ENCODE results near the gene TSC22D2.

The TSC22D2 gene

DNA sequence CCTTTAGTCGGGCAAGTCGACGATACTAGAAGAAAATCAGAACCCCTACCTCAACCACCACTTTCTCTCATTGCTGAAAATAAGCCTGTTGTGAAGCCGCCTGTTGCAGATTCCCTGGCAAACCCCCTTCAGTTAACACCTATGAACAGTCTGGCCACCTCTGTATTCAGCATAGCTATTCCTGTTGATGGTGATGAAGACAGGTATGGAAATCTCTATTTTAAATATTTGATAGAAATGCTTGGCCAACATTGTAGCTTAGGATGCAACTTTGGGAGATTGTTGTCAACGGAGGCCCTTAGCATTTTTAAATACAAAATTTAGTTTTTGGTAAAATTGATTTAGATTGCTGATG is 3.0 kb downstream of the TSC22D2 start:
- DNase-seq (ENCODE audit: low read depth in 2 of 2, low spot score in 1 of 2): no peak

DNA sequence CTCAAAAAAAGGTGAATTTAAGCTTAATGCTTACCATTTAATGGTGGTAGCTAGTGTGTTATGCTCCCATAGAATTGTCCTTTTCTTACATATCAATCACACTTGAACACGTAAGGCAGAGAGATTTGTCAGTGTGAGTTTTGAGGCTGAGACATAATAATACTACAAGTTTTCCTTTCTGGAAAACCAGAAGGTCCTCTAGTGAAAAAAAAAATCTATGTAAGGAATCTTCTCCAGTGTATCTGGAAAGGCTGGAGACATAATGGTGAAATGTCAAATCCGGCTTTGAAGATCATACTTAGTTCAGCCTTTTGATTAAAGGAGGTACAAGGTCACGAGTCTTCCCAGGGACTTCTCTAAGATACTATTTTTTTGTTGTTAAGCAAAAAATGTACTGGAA is 3.4 kb downstream of the TSC22D2 start:
- no peak for DNase-seq (ENCODE audit: low read depth in 2 of 2, low spot score in 1 of 2)

DNA sequence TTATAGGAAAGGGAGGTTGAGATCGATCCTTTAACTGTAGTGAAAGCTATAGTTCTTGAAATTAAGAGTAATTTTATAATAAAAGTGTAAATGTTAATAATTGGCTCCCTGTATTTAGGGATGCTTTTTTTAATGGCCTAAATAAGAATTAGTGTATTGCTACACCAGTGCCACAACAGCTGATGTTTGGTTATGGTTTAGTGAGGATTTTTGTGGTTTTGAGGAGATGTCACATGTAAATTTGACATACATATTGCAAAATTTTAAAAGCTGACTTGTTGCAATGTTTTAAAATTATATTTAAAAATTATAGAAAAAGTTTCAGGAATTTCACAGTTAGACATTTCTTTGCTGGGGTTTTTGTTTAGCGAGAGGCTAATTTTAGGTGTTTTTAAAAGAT is 3.9 kb downstream of the TSC22D2 start:
- DNase-seq (ENCODE audit: low read depth in 2 of 2, low spot score in 1 of 2): no peak

DNA sequence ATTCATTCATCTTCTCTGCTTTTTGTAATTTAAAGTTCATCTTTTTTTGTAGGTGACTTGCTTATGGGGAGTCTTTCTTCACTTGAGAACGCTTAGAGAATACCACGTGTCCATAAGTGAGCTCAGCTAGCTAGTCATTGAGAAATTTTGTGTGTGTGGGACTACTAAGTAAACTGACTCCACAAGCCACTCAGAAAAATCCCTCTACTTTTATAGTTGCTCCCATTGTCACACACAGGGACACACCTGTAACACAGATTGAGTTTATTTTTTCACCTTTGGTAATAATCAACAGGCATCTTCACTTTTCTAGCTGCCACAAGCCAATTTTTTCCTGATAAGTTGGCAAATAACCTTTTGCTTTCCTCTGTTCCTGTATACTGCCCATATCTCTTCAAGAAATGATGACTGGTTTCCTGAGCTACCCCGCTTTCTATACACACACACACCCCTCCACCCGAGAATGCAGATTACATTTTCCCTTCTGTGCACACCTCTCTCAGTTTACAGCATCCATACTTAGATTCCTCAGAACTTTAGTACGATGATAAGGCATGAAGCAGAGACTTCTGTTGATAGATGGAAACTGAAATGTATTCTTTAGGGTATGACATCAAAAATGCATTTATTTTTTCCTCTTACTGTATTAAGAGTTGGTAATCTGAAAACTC is 4.6 kb downstream of the TSC22D2 start:
- no peak for DNase-seq (ENCODE audit: low read depth in 2 of 2, low spot score in 1 of 2)

DNA sequence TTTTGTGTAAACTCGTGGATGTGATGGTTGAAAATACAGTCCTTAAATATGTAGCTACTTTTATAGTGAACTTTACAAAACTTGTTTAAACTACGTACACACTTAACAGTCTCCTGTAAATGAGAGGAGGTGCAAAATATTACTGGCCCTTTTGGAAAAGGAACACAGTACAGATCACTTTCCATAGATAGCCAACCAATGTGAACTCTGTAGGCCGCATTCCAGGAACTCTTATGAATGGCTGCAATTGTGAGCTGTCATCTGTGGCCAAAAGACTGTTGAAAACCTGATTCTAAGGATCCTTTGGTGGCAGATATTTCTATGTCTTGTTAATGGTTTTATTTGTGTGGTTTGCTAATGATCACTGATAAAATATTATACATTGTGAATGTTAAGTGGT is 6.2 kb downstream of the TSC22D2 start:
- no peak for DNase-seq (ENCODE audit: low read depth in 2 of 2, low spot score in 1 of 2)

DNA sequence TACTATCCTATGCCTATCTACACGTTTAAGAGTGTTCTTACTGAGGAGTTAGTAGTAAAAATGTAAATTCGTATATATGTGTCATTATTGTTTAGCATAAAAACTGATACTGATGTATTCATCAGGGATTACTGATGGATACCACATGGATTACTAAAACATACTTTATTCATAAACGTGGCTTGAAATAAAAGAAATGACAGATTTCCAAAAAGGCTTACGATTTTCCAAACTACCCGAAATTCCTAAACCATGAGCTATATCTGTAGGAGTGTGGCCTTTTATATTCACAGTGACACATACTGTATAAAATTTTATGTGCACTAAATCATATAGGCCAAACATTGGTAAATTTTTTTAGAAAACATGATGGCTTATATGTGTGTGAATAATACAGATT is 6.9 kb downstream of the TSC22D2 start:
- no peak for DNase-seq (ENCODE audit: low read depth in 2 of 2, low spot score in 1 of 2)

DNA sequence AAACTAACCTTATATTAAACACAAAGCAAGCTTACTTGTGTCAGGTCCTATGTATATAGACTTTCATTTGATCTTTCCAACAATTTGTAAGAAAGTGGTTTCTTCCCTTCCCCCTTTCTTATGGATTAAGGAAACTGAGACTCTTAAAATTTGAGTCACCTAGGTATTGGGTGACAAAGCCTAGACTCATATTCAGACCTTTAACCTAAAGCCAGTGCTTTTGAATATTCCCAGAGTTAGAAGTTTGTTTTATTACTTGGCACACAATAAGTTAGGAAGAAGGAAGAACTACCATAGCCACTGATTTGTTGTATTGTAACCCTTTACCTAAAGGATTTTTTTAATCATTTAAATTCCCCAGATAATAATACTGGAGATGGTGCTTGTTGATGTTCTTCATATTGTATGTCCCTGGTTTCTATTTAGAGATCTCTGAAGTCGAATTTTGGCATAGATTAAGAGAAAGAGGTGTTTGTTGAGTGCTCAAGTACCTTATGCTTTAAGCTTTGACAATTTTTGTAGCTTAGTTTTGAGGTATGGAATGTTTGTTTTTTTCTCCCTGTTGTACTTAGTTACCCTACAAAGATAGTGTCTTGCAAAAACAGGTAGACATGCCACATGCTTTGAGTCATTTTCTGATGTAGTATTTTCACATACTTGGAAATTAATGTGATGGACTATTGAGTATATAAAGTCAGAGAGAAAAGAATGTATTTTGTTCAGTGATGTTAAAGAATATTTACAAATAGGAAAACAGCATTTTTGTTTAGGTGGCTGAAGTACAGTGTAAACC is 11.2 kb downstream of the TSC22D2 start:
- DNase-seq (ENCODE audit: low read depth in 2 of 2, low spot score in 1 of 2): no peak

DNA sequence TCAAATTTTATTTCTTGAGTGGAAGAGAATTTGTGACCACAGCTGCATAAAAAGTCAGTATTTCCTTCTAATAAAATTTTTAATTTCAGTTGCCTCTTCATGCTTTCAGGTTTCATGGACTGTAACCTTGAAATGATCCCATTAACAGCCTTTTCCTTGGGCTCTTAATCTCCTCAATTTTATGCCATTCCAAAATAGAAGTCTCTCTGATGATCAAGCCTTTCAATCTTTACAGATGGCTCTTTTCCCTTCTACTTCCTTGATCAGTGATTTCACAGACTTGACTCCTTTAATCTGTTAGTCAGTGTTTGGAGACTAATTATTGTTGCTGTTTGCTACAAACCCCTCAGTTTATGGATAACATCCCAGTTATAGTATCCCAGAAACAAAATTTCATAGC is 11.9 kb downstream of the TSC22D2 start:
- DNase-seq (ENCODE audit: low read depth in 2 of 2, low spot score in 1 of 2): no peak

DNA sequence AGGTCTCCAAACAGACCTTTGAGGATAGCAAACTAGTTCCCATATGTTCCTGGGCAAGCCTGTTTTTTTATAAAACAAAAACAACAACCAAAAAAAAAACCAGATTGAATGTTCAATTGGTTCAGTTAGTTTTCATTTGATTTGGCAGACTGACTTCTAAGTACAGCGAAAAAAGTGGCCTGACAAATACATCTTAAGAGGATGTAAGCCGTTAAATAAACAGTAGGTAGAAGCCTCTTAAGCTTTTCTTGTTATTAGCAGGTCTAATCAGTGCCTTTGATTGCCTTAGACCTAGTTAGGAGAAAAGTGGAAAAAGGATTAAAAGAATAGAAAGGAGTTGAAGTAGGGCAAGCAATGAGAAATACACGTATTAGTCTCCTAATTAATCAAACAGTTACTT is 13.2 kb downstream of the TSC22D2 start:
- DNase-seq (ENCODE audit: low read depth in 2 of 2, low spot score in 1 of 2): no peak

DNA sequence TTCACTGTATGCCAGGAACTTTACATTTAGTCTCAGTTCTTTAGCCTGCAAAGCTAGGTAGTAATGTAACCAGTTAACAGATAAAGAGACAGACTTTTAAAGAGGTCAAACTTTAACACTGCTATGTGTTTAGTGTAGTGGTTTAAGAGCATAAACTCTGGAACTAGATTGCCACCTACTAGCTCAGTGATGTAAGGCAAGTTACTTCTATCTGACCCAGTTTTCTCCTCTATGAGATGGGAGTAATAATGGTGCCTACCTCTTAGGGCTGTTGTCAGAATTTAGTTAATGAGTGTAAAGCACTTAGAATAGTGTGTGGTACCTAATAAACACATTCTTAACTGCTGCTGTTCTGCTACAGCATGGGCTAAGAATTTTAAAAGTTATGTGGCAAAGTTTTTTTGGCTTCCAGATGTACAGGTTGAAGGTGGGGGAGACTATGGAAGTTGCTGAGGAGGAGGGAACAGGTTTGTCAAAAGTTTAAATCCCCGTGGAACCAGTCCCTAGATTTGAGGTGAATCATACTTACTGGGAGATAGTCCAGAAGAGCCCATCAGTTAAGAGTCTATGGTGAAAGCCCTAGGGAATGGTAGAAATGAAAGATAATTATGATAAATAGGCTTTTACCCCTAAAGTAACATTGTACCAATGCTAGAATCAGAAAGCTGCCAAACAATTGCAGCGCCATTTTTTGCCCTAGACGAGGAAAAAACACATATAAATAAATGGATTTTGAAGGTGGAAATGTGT is 13.9 kb downstream of the TSC22D2 start:
- no peak for DNase-seq (ENCODE audit: low read depth in 2 of 2, low spot score in 1 of 2)

DNA sequence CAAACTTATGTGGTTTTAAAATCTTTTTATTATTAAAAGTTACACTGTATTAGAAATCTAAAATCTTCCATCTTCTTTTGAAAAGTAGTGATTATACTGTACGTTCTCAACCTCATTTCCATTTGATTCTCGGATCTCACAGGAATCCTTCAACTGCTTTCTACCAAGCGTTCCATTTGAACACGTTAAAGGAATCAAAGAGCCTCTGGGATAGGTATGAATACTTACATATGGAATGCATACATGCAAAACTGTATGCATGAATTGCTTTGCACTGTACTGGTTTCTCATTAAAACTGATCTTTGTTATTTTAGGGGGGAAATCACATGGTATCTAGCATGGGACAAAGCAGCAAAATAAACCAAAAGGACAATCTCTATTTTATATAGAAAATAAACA is 14.8 kb downstream of the TSC22D2 start:
- no peak for DNase-seq (ENCODE audit: low read depth in 2 of 2, low spot score in 1 of 2)

DNA sequence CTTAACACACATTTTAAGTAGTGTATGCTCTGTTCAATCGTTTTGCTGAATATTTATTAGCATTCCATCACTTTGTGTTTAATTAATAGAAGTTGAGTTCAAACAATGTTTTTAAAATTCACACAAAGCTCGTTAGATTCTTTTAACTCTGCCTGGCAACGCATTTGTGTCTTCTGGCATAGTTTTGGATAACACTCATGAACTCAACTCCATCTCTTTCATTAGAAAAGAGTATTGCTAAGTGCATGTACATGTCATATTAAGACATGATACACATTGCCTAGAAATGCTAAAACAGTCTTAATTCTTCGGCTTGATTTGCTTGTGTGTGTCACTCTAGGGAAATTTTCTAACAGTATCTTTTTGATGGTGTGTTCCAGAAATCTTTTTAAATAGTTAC is 15.7 kb downstream of the TSC22D2 start:
- no peak for DNase-seq (ENCODE audit: low read depth in 2 of 2, low spot score in 1 of 2)

DNA sequence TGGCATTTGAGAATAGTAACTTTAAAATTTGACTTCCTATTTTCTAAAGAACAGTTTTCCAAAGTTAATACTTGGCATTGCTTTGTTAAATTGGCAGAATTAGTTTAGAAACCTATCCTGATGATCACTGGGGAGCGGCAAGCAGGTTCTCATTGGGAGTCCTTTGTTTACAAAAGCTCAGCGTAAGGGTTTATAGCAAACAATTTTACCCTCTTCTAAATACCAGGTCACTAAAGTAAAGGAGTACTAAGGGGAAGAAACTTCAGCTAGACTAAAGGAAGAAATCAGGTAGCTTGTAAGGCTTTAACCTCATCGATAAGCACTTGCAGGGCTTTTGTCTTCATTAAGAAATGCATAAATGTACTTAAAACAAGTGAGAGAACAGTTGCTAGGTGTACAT is 18.2 kb downstream of the TSC22D2 start:
- no peak for DNase-seq (ENCODE audit: low read depth in 2 of 2, low spot score in 1 of 2)

DNA sequence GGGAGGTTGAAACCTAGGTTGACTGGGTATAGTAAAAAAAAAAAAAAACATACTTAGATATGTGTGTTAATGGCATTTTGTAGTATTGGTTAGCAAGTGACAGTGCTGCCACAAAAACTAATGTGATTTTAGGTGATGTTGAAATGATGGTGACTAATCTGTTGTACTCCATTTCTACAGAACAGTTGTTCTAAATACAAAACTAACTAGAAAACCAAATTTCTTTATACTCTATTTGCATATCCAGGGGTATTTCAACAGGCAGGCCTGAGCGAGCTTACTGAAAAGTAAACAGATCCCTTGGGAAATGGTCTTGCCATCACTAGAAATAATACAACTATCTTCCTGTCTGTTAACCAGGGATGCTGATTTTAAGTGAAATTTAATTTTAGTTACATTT is 20.5 kb downstream of the TSC22D2 start:
- DNase-seq (ENCODE audit: low read depth in 2 of 2, low spot score in 1 of 2): no peak

DNA sequence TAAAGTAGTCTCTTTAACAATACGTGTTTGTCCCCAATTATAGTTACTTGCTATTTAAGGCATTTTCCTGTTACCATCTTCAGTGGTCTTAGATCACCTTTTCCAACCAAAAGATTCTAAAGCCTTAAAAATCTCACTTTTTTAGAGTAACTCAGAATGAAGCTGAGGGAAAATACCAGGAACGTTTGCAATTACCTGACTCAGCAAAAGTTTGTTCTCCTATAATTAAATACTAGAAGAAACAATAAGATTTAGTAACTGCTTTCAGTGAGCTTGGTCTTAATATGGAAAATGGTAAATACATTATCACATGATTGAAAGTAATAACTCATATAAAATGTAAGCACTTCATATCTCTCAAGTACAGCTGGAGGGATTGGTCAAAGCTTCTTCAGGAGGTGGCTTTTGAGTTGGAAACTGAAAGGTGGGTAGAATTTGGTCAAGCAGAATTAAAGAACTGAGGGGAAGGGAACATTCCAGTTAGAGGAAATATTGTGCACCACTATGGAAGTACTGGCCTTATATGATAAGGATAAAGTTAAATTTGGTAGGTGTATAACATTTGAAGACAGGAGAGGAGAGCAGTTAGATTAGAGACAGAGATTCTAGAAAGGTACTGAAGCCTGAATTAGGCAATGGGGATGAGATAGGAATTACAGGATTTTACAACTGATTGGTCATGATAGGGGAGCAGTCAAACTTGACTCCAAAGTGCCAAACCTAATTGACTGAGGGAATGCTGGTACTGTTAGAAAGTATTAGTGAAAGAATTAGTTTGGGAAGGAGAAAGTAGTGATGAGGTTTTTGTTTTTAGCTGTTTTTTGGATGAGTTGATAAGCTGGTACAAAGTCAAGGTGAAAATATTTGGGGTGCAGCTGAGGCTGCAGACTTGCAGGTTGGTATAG is 21.9 kb downstream of the TSC22D2 start:
- DNase-seq (ENCODE audit: low read depth in 2 of 2, low spot score in 1 of 2): no peak

DNA sequence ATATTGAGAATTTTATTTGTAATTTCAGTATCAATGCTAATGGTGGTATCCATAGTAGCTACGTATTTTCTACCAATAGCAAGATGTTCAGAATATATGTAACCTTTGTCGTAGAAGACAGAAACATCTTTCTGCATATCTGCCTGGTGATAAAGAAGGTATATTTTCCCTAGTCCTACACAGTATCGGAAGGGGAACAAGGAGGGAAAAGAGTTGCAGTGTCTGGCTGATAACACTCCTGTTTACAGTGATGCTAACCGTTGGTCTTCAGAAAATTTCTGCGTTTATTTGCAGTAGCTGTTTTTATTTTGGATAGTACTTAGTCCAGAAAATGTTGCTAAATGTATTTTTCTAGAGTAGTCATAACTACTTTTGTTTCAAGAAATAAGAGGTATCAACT is 25.2 kb downstream of the TSC22D2 start:
- DNase-seq (ENCODE audit: low read depth in 2 of 2, low spot score in 1 of 2): no peak

DNA sequence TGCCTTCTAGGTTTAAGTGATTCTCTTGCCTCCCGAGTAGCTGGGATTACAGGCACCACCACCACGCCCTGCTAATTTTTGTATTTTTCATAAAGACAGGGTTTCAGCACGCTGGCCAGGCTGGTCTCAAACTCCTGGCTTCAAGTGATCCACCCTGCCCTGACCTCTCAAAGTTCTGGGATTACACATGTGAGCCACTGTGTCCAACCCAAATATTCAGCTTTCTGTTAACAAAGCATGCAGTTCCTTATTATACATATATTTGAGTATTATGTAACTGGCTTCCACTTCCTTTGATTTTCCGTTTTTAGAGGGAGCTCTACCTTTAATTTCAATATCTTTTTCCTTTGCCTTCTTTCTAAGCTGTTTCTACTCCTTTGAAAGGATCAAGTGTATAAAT is 26.1 kb downstream of the TSC22D2 start:
- no peak for DNase-seq (ENCODE audit: low read depth in 2 of 2, low spot score in 1 of 2)

DNA sequence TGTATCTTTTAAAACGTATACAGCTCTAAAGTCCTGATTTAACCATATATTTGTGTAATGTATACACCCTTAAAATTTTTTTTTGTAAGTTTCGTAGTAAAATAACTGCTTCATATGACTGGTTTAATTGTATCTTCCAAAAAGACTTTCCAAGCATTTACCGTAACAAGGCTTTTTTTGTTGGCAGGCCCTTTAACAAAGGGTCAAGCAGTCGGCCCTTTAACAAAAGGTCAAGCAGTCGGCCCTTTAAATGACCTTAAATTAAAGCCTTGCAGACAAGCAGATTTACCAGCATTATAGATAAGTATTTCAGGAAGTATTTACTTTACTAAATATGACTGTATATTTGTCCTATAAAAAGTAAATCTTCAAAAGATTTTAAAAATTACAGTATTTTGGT is 28.1 kb downstream of the TSC22D2 start:
- DNase-seq (ENCODE audit: low read depth in 2 of 2, low spot score in 1 of 2): no peak

DNA sequence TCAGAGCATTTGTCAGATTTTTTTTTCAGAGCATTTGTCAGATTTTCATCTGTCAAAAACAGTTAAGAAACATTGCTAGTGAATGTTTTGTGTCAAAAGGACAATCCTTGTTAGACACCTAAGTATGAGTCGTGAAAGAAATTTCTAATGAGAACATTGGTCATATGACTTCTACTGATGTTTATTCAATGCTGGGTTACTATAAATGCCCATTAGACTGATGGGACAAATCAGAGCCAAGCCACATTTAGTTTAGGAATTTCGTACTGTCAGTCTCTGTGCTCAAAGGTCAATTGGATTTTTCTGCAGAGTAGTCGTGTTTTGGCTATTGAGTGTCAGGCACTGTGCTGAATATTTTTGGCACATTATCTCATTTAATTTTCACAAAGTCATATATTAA is 31.6 kb downstream of the TSC22D2 start:
- DNase-seq (ENCODE audit: low read depth in 2 of 2, low spot score in 1 of 2): no peak

DNA sequence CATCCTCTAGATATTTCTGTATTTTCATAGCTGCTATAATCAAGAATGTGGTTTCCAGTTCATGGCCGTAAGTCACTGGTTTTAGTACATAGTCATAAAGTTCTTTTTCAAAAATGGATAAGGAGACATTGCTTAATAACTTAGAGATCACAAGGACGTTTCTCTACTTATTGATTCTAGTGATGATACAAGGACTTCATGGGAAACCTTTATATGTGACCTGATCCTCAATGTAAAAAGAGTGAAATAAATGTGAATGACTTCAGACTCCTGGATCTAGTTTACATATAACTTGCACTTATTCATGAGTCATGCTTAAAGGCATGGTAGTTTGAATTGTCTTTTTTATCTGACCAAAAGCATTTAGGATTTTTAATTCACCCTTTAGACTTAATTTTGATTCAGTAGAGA is 35.2 kb downstream of the TSC22D2 start:
- no peak for DNase-seq (ENCODE audit: low read depth in 2 of 2, low spot score in 1 of 2)

DNA sequence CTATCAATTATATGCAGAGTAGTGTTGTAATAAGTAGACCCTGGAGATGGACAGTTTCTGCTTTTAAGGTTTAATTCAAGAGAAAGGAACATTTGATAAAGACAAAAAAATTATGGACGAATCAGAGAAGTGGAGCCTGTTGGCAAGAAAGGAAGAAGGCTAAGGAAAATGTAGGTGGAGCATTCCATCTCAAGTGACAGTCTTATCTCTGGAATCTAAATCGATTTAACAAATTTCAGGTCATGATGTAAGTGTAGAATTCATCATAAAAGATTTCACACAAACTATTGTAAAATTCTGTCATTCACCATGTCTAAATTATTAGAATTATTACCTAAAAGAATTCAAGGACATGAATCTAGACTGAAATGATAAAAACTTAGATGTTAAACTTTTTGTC is 36.3 kb downstream of the TSC22D2 start:
- DNase-seq (ENCODE audit: low read depth in 2 of 2, low spot score in 1 of 2): no peak
